HG03342 (cell line): ENCODE data around the gene METTL1.
"Not testable (repeated sequence)": the region's sequence is repeated elsewhere in the genome, so short reads cannot be mapped to it uniquely, and the experiment has no call there.

Source experiments
- ATAC-seq: cut with Tn5 transposase; IDR thresholded peaks from one replicate; pipeline ENCODE4 v1.9.1; 2021; ENCODE audit warnings: mild to moderate bottlenecking, moderate library complexity; ENCODE audit not compliant: unreplicated experiment

The METTL1 gene

GRCh38 chr12:57771873-57772428 is at the start of gene METTL1:
TSS of gene METTL1 (minus strand) at chr12:57772105. CDS start at chr12:57772083, 22 bp downstream.
- peak; percentile 89 for ATAC-seq

- ATAC-seq = not testable (repeated sequence)
Observed at GRCh38 chr12:57821015-57821414, 49.1 kb upstream of the METTL1 start.

DNA sequence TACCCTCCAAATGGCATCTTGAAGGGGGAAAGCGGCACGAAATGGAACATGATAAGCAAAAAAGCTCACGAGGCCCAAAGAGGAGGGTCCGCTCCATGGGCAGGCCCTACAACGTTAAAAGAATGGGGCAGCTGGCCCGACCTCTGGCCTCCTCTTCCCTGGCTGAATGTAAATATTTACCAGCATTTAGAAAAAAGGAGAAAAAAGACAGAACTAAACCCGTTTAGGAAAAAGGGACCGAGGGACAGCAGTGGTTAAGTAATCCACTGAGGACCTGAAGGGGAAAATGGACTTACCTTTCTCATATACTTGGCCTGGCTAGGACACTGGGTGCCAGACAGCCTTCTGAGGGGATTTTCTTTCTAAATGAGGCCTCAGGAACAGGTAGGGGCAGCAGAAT is 48.2 kb upstream of the METTL1 start:
- not testable (repeated sequence) for ATAC-seq

DNA sequence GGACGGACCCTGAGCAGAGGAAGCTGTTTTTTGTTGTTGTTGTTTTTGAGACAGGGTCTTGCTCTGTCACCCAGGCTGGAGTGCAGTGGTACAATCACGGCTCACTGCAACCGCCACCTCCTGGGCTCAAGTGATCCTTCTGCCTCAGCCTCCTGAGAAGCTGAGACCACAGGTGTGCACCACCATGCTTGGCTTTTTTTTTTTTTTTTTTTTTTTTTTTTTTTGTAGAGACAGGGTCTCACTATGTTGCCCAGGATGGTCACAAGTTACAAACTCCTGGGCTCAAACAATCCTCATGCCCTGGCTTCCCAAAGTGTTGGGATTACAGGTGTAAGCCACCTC is 46.1 kb upstream of the METTL1 start:
- not testable (repeated sequence) for ATAC-seq

DNA sequence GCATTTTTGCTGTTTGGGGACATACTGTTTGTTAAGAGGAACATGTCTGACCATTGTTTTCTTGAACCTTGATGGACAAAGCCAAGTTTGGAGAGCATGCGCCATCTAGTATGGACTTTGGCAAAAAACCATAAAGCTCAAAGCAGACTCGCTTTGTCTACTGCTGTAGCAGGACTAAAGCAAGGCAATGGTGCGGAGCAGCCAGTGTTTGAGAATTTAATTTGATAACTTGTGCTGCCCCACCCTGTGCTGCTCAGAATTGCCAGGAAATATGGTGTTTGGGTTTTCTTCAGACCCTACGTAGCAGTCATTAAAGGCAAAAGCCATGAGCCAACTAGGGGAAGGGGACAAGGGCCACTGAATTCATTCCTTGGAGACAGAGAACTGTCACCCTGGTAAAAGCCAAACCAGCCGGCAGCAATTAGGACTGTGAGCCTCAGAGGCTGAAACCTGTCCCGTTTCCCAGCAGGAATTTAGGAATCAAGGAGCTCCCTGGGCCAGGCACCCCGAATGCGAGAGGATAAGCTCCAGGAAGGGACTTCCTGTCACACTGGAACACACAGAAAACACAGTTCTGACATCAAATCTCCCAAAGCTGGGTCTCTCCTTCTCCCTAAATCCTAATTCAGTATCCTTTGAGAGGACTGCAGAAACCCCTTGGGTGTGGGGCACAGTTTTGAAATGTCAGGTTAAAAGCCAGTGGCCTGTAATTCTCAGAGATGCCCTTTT is 45.5 kb upstream of the METTL1 start:
- ATAC-seq = no peak

DNA sequence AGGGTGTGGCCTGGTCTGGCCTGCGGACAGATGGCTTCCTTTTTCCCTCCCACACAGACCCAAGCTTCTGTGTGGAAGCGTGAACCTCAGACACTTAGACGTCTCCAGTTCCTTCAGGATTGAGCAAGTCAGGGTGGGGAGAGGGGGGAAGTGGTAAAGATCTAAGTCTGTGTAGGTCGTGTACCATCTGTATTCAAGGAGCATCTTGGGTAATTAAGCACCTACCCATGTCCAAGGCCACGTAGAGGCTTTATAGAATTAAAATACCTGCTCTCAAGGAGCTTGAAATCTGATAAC is 44.9 kb upstream of the METTL1 start:
- no peak for ATAC-seq

- no peak for ATAC-seq
Observed at GRCh38 chr12:57816001-57816854, 44.3 kb upstream of the METTL1 start.

- ATAC-seq = no peak
Observed at GRCh38 chr12:57815177-57816000, 43.5 kb upstream of the METTL1 start.

- ATAC-seq = no peak
Observed at GRCh38 chr12:57813971-57814772, 42.3 kb upstream of the METTL1 start.

- ATAC-seq = no peak
Observed at GRCh38 chr12:57813111-57813970, 41.4 kb upstream of the METTL1 start.

GRCh38 chr12:57811028-57811755 is 39.3 kb upstream of the METTL1 start:
- ATAC-seq = no peak

DNA sequence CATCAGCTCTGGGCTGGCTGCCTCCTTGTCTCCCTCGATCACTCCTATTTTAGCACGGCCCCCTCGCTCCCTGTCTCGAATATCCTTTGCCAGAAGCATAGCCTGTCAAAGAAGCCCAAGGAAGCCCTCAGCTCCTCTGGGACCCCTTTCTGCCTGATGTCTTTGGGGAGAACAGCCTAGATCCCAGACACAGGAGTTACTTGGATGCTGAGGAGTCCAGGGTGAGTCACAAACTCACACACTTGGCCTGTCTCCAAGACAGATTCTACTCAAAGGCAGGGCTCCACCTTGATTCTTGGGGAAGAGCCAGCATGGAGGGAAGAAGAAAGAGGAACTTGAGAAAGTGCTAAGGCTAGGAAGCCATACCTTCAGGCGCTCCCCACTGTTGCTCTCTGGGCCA is 38.5 kb upstream of the METTL1 start:
- no peak for ATAC-seq

DNA sequence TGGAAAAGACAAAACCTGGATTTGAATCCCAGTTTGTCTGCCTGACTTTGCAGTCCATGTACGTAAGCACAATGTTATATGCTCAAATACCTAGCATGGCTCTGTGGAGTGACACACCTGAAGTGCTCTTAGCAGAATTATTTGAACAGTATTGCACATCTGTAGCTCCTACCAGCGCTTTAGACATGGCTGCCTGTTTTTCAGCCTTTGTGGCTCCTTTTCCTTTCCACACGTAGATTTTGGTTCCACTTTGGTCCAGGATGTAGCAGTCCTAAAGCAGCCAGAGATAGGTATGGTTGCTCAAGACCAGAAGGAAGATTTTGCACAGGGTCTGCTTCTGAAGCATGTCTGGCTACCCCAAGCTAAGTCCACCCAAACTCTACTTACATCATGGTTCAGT is 37.5 kb upstream of the METTL1 start:
- no peak for ATAC-seq

DNA sequence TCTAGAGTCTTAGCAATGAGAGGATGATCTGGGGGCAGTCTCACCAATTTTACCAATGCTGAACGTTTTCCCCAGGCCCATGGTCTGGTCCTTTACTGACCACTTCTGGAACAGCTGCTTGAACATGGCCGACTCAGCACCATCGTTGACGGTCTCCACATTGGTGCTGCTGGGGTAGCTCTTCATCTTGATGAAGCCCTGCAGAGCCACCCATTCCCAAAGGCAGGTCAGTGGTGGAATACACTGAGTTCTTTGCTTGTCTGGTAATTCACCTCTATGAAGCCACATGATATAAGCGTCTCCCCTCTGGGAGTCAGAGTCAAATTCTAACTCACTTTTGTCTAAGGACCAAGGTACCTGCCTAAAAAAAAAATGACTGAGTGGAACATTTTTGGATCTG is 36.4 kb upstream of the METTL1 start:
- ATAC-seq = no peak

- no peak for ATAC-seq
Observed at GRCh38 chr12:57807285-57807684, 35.4 kb upstream of the METTL1 start.

DNA sequence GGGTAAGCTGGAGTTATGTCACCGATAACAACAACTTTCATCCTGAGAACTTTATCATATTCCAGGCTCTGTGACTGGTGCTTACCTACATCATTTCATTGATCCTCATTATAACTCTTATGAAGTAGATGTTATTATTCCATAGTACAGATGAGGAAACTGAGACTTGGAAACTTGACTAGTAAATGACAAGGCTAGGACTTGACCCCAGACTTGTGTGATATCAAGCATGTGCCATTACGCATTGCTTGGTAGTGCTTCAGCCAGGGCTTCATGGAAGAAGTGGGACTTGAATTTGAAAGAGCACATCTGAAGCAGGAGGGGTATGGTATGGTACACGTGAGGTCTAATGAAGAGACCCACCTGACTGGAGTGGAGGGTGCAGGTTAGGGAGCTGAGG is 34.8 kb upstream of the METTL1 start:
- no peak for ATAC-seq

GRCh38 chr12:57803319-57803893 is 31.5 kb upstream of the METTL1 start:
- no peak for ATAC-seq

DNA sequence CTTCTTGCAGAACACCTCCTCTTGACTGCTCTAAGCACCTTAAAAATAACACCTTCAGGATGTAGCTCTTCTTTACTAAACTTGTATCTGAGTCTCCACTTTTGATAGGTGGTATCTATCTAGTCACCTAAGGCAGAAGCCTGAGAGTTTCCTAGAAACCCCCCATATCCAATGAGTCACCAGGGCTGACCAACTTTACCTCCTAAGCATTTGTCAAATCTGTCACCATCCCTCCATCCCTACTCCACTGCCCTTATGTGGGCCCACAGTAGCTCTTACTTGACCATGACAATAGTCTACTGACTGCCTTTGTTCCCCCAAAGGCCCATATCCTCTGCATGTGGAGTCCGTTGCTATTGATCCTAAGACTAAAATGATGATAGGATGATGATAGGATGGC is 30.7 kb upstream of the METTL1 start:
- ATAC-seq = no peak

DNA sequence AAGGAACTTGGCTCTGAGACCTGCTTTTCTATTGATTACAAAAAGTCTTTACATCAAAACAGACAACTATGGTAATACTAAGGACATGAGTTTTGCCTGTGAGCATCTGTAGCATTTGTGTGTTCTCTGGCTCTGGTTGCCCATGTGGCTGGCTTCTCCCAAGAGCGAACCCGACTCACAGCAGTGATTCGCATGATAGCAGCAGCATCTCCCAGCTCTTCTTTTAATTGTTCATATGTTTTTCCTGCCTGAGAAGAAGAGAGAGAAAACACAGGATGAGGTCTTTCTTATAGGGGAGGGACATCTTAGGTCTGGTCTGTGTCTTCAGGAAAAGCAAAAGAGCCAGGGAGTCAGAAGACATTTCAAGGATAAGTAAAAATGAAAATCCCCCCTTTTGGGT is 29.1 kb upstream of the METTL1 start:
- ATAC-seq = no peak
